IPS-NIHi7 (cell line): ENCODE results near the gene STARD10.

Experiments
- DNase-seq: peaks from one replicate; pipeline ENCODE4 v3.0.0; 2012; ENCODE audit warnings: mixed read lengths; ENCODE audit errors: extremely low spot score

STARD10 gene

GRCh38 chr11:72780296-72781062, 13.4 kb downstream of the STARD10 start:
- DNase-seq: no peak

- DNase-seq: no peak
Measured at GRCh38 chr11:72779495-72780128, 14.2 kb downstream of the STARD10 start.

- no peak for DNase-seq
Measured at GRCh38 chr11:72778535-72779494, 15.0 kb downstream of the STARD10 start.

- DNase-seq: no peak
Measured at GRCh38 chr11:72777755-72778278, 16.0 kb downstream of the STARD10 start.

GRCh38 chr11:72776844-72777754, 16.7 kb downstream of the STARD10 start:
- peak; percentile 39 for DNase-seq

- DNase-seq: no peak
Measured at GRCh38 chr11:72776117-72776843, 17.6 kb downstream of the STARD10 start.

GRCh38 chr11:72775288-72776110, 18.3 kb downstream of the STARD10 start:
- DNase-seq: no peak

- no peak for DNase-seq
Measured at GRCh38 chr11:72774499-72774898, 19.3 kb downstream of the STARD10 start.

GRCh38 chr11:72773696-72774095, 20.2 kb downstream of the STARD10 start:
- no peak for DNase-seq

GRCh38 chr11:72773291-72773690, 20.6 kb downstream of the STARD10 start:
- no peak for DNase-seq

- no peak for DNase-seq
Measured at GRCh38 chr11:72772059-72772458, 21.8 kb downstream of the STARD10 start.

- peak; percentile 51 for DNase-seq
Measured at GRCh38 chr11:72771507-72771906, 22.3 kb downstream of the STARD10 start.

GRCh38 chr11:72770799-72771198, 23.0 kb downstream of the STARD10 start:
- no peak for DNase-seq

- no peak for DNase-seq
Measured at GRCh38 chr11:72769680-72770079, 24.2 kb downstream of the STARD10 start.

GRCh38 chr11:72768581-72768980, 25.3 kb downstream of the STARD10 start:
- DNase-seq: no peak

- DNase-seq: no peak
Measured at GRCh38 chr11:72767203-72768062, 26.4 kb downstream of the STARD10 start.

- no peak for DNase-seq
Measured at GRCh38 chr11:72766152-72766902, 27.5 kb downstream of the STARD10 start.

- DNase-seq: peak; percentile 93
Measured at GRCh38 chr11:72764503-72764902, 29.3 kb downstream of the STARD10 start.
